NB4 (cell line): ENCODE measurements around the gene CYP19A1.

ENCODE experiments used
- MAX ChIP-seq: IDR thresholded peaks from 2 replicates; pipeline ENCODE4 v1.6.1; 2011; ENCODE audit warnings: low read depth, low read length
- MYC ChIP-seq: IDR thresholded peaks from 2 replicates; pipeline ENCODE4 v1.6.1; 2011; ENCODE audit warnings: low read depth, low read length
- POLR2A ChIP-seq: IDR thresholded peaks from 2 replicates; pipeline ENCODE4 v1.6.1; 2011; ENCODE audit warnings: mild to moderate bottlenecking; ENCODE audit not compliant: insufficient read length; ENCODE audit errors: extremely low read depth
- TF ChIP-seq, protein P1 (sequence below): IDR thresholded peaks from one replicate; pipeline ENCODE4 v1.5.1; 2012; ENCODE audit warnings: low read depth, low read length

DNA sequence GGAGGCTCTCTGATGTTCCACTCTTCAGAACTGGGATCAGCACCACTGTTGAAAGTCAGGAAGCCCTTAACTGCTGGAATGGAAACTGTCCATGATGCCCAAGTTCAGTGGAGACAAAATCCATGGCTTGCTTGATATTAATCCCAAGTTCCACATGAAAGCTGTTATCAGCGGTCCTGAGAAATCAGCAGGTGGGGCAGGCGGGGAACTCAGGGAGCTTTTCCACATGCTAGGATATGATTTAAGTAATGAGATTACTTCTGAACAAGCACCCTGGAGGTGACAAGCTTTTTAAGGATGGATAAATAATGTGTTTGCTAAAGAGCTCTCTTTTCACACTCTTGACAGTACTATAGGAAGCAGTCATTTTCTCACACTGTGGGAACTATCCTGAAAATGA is 82.9 kb downstream of the CYP19A1 start:
- TF ChIP-seq, protein P1, sequence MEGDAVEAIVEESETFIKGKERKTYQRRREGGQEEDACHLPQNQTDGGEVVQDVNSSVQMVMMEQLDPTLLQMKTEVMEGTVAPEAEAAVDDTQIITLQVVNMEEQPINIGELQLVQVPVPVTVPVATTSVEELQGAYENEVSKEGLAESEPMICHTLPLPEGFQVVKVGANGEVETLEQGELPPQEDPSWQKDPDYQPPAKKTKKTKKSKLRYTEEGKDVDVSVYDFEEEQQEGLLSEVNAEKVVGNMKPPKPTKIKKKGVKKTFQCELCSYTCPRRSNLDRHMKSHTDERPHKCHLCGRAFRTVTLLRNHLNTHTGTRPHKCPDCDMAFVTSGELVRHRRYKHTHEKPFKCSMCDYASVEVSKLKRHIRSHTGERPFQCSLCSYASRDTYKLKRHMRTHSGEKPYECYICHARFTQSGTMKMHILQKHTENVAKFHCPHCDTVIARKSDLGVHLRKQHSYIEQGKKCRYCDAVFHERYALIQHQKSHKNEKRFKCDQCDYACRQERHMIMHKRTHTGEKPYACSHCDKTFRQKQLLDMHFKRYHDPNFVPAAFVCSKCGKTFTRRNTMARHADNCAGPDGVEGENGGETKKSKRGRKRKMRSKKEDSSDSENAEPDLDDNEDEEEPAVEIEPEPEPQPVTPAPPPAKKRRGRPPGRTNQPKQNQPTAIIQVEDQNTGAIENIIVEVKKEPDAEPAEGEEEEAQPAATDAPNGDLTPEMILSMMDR, result no peak
- TF ChIP-seq MYC (no peak), POLR2A (no peak), MAX (no peak)
